ENCODE measurements around the gene PANX1. TPM values are rescaled to one million over a fixed set of nuclear protein-coding genes. Genes with fewer than 3 reads are reported as not detected.

PANX1 gene
- total RNA-seq, 1 donor from 2014 or later, result 42.1 TPM

DNA sequence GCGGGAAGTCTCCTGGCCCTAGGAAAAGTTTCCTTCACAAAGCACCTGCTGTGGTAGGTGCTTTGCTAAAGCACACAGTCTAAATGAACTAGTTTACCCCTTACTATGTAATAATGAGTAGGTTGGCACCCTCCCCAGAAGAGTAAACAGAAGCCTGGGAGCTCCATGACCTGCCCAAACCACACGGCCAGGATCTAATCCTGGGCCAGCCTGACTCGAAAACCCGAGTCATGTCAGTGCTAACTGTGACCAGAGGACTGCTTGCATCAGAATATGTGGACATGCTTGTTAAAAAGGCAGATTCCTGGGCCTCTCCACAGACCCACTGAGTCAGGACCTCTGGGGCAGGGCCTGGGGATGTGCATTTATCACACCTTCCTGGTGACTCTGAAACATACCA lies 67.7 kb downstream of the PANX1 start:
- H3K9me3 ChIP-seq (ENCODE audit: insufficient read depth, low read depth, low read length), result no peaks in the 10 kb centered on the region
- H3K27ac Mint-ChIP-seq (ENCODE audit: unreplicated experiment), result no peak overlapping the region
- H3K4me1 ChIP-seq (ENCODE audit: insufficient read depth, low read length), result peaks cover 19% of the 10 kb centered on the region
- H3K4me1 Mint-ChIP-seq (ENCODE audit: low read depth, unreplicated experiment), result peaks cover 4% of the 10 kb centered on the region
- no peaks in the 10 kb centered on the region for H3K27me3 ChIP-seq (ENCODE audit: insufficient read depth, low read length)
- TF ChIP-seq EZH2 (IDR thresholded peaks at IDR 0.05; ENCODE audit: insufficient read depth, low read length), result no peak
- TF ChIP-seq, protein P1, sequence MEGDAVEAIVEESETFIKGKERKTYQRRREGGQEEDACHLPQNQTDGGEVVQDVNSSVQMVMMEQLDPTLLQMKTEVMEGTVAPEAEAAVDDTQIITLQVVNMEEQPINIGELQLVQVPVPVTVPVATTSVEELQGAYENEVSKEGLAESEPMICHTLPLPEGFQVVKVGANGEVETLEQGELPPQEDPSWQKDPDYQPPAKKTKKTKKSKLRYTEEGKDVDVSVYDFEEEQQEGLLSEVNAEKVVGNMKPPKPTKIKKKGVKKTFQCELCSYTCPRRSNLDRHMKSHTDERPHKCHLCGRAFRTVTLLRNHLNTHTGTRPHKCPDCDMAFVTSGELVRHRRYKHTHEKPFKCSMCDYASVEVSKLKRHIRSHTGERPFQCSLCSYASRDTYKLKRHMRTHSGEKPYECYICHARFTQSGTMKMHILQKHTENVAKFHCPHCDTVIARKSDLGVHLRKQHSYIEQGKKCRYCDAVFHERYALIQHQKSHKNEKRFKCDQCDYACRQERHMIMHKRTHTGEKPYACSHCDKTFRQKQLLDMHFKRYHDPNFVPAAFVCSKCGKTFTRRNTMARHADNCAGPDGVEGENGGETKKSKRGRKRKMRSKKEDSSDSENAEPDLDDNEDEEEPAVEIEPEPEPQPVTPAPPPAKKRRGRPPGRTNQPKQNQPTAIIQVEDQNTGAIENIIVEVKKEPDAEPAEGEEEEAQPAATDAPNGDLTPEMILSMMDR (IDR thresholded peaks at IDR 0.05; ENCODE audit: insufficient read depth, low read depth, low read length), result no peak
- no peaks in the 10 kb centered on the region for H3K79me2 ChIP-seq (ENCODE audit: insufficient read depth, low read length)
- no peaks in the 10 kb centered on the region for H3K36me3 ChIP-seq (ENCODE audit: insufficient read depth, low read length)
- FAIRE-seq, result no peak
- H3K9ac ChIP-seq (ENCODE audit: low read length), result no peak overlapping the region
- H3K4me3 ChIP-seq (ENCODE audit: insufficient read depth, low read depth, low read length), result no peak overlapping the region
- no peaks in the 10 kb centered on the region for H3K27me3 Mint-ChIP-seq (ENCODE audit: low read depth, unreplicated experiment)
- no peaks in the 10 kb centered on the region for H4K20me1 ChIP-seq (ENCODE audit: insufficient read depth, low read length)
- no peak for DNase-seq (ENCODE audit: low read depth)
- H3K27ac ChIP-seq (ENCODE audit: low read depth, low read length), result no peak overlapping the region
- no peak overlapping the region for H3K4me3 Mint-ChIP-seq (ENCODE audit: unreplicated experiment)
- no peak overlapping the region for H2AFZ ChIP-seq (ENCODE audit: low read depth, low read length)
- H3K9me3 Mint-ChIP-seq (ENCODE audit: unreplicated experiment), result peaks cover 2% of the 10 kb centered on the region
- no peak overlapping the region for H3K4me2 ChIP-seq (ENCODE audit: low read length)
- H3K36me3 Mint-ChIP-seq (ENCODE audit: low read depth, unreplicated experiment), result peaks cover 2% of the 10 kb centered on the region

DNA sequence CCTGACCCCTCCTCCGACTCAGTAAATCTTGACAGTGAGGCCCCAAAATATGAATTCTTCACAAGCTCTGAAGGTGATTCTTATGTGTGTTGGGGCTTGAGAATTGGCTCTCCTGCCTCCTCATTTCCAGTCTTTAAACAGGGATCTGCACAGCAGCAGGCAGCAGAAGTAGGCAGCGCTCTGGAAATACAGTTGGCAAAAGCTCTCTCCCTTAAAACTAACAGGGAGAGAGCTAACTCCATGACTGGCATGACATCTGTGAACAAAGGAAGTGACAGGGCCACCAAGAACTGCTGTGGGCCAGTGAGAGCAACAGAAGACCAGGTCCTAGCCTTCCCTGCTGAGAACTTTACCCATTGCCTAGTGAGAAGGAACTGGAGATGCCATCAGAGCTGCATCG lies 70.1 kb downstream of the PANX1 start:
- Histone ChIP-seq H3K9ac (ENCODE audit: low read length) (no peak overlapping the region), H3K27me3 (ENCODE audit: insufficient read depth, low read length) (no peaks in the 10 kb centered on the region), H3K36me3 (ENCODE audit: insufficient read depth, low read length) (no peaks in the 10 kb centered on the region), H2AFZ (ENCODE audit: low read depth, low read length) (no peak overlapping the region), H3K4me1 (ENCODE audit: insufficient read depth, low read length) (peaks cover 9% of the 10 kb centered on the region), H4K20me1 (ENCODE audit: insufficient read depth, low read length) (no peaks in the 10 kb centered on the region), H3K4me3 (ENCODE audit: insufficient read depth, low read depth, low read length) (no peak overlapping the region), H3K9me3 (ENCODE audit: insufficient read depth, low read depth, low read length) (no peaks in the 10 kb centered on the region), H3K4me2 (ENCODE audit: low read length) (no peak overlapping the region), H3K79me2 (ENCODE audit: insufficient read depth, low read length) (no peaks in the 10 kb centered on the region), H3K27ac (ENCODE audit: low read depth, low read length) (no peak overlapping the region)
- no peak for DNase-seq (ENCODE audit: low read depth)
- H3K4me1 Mint-ChIP-seq (ENCODE audit: low read depth, unreplicated experiment), result peaks cover 4% of the 10 kb centered on the region
- H3K4me3 Mint-ChIP-seq (ENCODE audit: unreplicated experiment), result no peak overlapping the region
- TF ChIP-seq, protein P1 (IDR thresholded peaks at IDR 0.05; ENCODE audit: insufficient read depth, low read depth, low read length), result no peak
- TF ChIP-seq EZH2 (IDR thresholded peaks at IDR 0.05; ENCODE audit: insufficient read depth, low read length), result no peak
- FAIRE-seq, result no peak
- no peak overlapping the region for H3K27ac Mint-ChIP-seq (ENCODE audit: unreplicated experiment)
- peaks cover 2% of the 10 kb centered on the region for H3K36me3 Mint-ChIP-seq (ENCODE audit: low read depth, unreplicated experiment)
- H3K27me3 Mint-ChIP-seq (ENCODE audit: low read depth, unreplicated experiment), result no peaks in the 10 kb centered on the region
- peaks cover 2% of the 10 kb centered on the region for H3K9me3 Mint-ChIP-seq (ENCODE audit: unreplicated experiment)

DNA sequence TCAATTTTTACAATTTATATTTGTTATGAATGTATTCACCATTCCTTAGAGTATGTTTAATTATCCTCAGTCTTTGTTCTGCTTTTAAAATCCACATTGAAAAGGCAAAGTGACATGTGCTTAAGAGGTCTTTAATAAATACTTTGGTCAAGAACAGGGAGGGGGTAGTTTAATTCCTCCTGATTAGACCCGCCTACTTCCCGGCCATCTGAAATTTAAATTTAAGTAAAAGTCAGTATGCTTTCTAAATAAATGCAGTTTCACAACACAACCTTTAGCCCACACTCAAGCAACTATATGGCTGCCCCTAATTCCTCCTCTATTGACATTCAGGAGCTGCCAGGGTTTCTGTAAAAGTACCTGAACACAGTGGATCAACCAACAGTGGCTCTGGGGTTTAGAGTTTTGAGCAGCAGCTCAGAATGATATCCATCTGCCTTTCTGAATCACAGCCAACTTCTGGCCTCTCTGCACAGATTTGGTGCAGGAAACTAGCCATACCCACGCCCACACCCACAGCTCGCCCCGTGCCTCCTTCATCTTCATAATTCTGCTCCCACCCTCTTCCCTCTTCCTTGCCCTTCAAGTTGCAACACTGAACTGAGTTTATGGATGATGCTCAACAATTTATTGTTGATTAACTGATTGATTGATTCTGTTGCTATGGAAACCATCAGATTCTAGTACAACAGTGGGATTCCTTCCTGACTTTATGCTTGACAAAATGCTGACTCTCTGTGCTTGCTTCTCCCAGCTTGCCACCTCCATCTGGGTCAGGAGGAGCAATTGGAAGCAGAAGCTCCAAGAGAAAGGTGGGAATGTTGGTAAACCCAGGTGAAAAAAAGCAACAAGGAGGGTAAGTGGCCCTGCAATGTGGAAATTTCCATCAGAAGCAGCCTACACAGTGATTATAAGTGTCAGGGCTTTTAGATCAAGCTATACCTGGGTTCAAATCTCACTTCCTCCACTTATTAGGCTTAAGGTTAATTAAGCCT lies 70.8 kb downstream of the PANX1 start:
- no peak overlapping the region for H3K27ac ChIP-seq (ENCODE audit: low read depth, low read length)

More for the DNA sequence above, 70.8 kb downstream of the PANX1 start:
- Histone ChIP-seq H3K4me1 (ENCODE audit: insufficient read depth, low read length) (peaks cover 9% of the 10 kb centered on the region), H3K4me3 (ENCODE audit: insufficient read depth, low read depth, low read length) (no peak overlapping the region), H2AFZ (ENCODE audit: low read depth, low read length) (no peak overlapping the region), H3K36me3 (ENCODE audit: insufficient read depth, low read length) (no peaks in the 10 kb centered on the region), H3K9ac (ENCODE audit: low read length) (no peak overlapping the region), H4K20me1 (ENCODE audit: insufficient read depth, low read length) (no peaks in the 10 kb centered on the region), H3K27me3 (ENCODE audit: insufficient read depth, low read length) (no peaks in the 10 kb centered on the region), H3K9me3 (ENCODE audit: insufficient read depth, low read depth, low read length) (no peaks in the 10 kb centered on the region), H3K79me2 (ENCODE audit: insufficient read depth, low read length) (no peaks in the 10 kb centered on the region), H3K4me2 (ENCODE audit: low read length) (no peak overlapping the region)
- Mint-ChIP-seq H3K36me3 (ENCODE audit: low read depth, unreplicated experiment) (peaks cover 2% of the 10 kb centered on the region), H3K4me3 (ENCODE audit: unreplicated experiment) (no peak overlapping the region), H3K9me3 (ENCODE audit: unreplicated experiment) (peaks cover 2% of the 10 kb centered on the region), H3K27me3 (ENCODE audit: low read depth, unreplicated experiment) (no peaks in the 10 kb centered on the region), H3K27ac (ENCODE audit: unreplicated experiment) (no peak overlapping the region), H3K4me1 (ENCODE audit: low read depth, unreplicated experiment) (peaks cover 4% of the 10 kb centered on the region)
- TF ChIP-seq, protein P1 (IDR thresholded peaks at IDR 0.05; ENCODE audit: insufficient read depth, low read depth, low read length), result no peak
- TF ChIP-seq EZH2 (IDR thresholded peaks at IDR 0.05; ENCODE audit: insufficient read depth, low read length), result no peak
- FAIRE-seq (no peak), DNase-seq (ENCODE audit: low read depth) (no peak)

Measured in astrocyte (in vitro differentiated cells and primary cell).